CD4-positive, alpha-beta T cell treated with Interleukin-4 for 4 hours (primary cell): ENCODE data around the gene GLRX.
A peak's percentile ranks its signal among the peaks of the same experiment; 100 is the strongest.

ENCODE experiments used
- DNase-seq: peaks from one replicate; pipeline ENCODE4 v3.0.0-alpha.2; 2020

Gene GLRX

DNA sequence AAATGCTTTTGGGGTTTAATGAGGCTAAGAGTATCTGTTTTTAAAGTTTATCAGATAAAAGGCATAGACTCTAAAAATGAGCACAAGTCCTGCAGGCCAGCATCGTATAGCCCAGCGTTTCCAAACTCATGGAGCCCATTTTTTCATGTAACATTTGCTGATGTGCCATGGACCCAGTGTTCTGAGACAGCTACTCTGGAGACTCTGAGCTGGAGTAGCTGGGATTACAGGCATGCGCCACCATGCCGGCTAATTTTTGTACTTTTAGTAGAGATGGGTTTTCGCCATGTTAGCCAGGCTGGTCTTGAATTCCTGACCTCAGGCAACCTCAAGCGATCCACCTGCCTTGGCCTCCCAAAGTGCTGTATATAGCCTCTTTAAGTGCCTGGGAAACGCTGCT, 15.8 kb downstream of the GLRX start:
- no peak for DNase-seq

DNA sequence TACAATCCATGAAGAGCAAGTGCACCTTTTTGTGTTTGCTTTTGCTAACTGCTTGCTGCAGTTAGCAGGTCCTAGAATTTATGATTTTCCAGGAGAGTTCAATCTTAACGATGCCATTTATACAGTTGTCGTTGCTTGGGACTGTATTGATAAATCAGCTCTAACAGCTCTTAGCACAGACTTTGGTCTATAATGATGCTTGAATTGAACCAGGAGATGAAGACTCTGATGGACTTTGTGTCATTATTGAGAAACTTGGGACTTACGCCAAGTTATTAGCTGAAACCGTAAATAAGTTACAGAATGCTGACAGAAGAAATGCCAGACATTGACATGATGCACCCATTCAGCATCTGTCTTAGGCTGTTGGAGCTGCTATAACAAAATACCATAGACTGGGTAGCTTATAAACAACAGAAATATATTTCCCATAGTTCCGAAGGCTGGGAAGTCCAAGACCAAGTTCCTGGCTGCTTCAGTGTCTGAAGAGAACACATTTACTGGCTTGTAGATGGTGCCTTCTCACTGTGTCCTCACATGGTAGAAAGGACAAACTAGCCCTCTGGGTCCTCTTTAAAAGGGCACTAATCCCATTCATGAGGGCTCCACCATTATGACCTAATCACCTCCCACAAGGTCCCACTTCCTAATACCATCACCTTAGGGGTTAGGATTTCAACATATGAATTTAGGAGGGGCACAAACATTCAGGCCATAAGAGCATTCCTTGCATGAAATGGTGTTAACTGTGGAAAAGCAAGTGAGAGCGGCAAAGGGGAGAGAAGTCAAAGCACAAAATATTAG, 17.6 kb downstream of the GLRX start:
- DNase-seq = no peak

DNA sequence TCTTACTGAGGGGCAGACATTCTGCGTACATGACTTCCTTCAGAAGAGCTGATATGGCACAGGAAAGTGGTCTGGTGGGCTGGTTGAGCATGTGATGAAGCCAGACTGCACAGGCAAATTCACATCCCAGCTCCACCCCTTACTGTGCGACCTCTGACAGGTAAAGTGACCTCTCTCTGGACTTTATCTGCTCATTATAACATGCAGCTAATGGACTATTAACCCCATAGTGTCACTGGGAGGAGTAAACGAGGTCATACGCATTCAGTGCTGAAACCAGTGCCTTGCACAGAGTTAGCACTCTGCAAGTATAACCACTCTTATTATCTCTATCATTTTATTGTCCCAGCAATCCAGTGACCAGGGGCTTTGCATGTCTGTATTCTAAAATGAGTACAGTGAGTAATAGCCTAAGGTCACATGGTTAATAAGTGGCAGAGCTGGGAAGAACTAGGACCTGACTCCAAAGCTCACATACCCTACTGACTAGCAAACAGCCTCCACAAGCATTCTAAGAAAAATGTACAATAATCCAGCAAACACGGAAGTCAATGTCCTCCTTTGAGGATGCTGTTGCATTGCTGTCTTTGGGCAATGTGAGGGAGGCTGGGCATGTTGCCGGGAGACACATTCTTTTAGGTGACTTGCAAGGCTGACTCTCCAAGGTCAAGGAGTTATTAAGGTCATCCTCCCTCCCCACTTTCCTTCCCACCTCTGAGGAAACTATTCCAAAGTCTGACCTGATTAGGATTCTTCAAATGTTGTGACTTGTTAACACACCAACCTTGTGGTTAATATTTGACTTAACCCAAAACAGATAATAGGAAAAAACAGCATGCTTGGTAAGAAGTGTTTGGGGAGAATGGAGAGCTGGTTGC, 19.0 kb downstream of the GLRX start:
- no peak for DNase-seq

DNA sequence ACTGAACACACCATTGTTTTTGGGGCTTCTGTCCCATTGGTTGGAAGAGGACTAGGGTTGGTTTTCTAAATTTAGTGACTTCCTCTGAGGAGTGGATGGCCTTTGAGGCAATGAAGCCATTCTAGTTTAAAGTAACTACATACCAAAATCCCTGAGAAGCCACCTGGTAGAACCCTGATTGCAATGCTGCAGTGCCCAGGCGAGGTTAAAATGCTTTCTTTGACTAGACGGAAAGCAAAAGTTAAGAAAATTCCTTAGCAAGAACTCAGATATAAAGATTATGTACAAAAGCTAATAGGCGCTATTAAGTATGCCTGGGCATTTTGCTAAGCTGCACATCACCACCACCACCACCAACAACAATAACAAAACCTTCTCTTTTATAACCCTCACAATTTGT, 20.6 kb downstream of the GLRX start:
- DNase-seq = no peak

DNA sequence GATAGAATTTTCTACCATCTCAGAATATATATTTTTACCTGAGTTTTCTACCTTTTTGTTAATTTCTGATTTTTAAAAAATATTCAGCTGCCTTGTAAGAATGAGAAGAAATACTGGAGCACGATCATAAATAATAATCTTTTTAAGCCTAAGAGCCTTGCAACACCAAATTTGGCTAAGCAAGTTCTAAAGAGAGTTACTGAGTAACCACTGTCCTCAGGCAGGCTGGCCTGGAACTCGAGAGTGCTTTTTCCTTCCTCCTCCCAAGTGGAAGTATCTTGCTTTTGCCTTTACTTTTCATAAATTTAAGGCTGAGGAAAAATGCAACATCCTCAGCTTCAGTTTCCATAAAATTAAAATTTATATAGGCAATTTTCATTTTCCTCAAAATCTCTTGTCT, 21.0 kb downstream of the GLRX start:
- DNase-seq = no peak

DNA sequence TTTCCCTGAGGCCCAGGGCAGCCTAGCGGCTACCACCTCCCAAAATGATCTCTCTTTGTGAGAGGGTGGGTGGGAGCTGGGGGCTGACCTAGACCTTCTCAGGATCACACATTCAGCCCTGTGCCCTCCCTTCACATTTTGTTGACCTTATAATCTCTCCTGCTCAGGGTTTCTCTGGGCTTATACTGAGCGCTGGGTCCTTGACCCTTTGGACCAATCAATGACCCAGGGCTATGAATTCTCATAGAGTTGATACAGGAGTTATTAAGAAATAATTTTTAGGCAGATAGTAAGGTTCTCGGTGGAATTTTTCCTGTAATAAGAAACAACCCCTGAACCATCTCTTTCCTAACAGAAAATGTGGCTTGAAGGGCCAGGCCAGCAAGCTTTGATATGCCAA, 22.0 kb downstream of the GLRX start:
- no peak for DNase-seq

DNA sequence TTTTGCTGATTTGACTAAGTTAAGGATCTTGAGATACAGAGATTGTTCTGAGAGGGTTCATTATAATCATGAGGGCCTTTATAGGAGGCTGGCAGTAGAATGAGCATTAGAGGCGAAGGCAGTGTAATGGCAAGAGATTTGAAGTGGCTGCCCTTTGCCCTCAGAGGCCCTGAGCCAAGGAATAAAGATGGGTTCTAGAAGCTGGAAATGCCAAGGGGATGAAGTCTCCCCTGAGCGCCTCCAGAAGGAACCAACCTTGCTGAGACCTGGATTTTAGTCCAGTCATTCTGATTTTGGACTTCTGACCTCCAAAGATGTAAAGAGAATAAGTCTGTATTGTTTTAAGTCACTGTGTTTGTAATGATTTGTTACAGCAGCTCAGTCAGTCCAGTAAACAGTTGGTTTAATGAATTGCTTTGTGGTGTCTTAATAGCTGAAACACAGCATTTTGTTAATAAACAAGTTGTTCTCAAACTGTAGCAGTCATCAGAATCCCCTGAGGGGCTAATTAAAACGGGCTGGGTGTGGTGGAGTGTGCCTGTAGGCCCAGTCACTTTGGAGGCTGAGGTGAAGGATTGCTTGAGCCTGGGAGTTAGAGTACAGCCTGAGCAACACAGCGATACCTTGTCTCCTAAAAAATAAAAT, 23.2 kb downstream of the GLRX start:
- DNase-seq = no peak

DNA sequence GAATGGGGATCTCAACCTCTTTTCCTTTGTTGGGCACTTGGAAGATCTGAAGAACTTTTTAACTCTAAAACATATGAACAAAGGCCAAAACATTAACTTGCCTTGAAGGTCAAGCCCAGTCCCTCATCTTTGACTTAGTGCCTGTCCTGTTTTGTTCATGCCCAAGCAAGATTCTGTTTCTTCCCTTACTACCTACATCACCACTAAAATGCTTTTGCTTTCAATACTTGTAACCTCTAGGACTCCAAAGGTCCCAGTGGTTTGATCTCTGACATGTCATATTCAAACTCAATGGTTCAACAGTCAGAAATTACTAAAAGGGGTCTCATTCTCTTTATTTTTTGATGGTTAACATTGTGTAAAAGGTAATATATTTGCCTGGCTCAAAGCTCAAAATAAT, 24.0 kb downstream of the GLRX start:
- no peak for DNase-seq

DNA sequence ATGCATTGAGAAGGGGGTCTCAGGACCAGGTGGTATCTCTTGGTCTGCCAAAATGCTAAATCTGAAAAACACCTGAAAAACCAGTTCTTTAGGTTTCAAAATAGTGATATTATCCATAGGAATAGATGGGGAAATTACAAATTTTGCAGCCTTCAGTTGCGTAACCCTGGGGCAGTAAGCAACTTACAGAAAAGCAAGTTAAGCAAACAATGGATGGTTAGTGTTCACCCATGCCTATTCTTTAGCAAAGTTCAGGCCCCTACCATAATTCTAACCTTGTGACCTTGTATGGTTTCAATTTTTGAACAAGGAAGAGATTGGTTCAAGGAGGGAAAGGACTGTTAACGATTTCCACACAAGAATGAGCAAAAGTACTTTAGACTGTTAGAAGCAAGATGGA, 24.5 kb downstream of the GLRX start:
- no peak for DNase-seq

DNA sequence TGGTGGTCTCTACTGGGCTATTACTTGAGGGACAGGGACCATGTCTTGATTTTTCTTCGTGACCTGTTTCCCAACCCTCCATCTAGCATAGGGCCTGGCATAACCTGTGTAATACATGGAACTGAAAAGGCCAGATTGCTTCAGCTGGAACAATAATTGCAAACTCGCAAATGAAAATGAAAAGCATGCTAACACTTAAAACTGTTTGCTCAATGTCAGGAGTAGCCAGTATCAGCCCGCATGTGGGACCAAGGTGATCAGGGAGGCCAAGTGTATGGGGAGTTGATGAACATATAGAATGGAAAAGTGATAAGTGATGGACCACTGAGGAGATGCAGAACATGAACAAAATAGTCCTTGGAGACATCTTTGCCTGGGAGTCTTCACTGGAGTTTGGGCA, 25.2 kb downstream of the GLRX start:
- no peak for DNase-seq

DNA sequence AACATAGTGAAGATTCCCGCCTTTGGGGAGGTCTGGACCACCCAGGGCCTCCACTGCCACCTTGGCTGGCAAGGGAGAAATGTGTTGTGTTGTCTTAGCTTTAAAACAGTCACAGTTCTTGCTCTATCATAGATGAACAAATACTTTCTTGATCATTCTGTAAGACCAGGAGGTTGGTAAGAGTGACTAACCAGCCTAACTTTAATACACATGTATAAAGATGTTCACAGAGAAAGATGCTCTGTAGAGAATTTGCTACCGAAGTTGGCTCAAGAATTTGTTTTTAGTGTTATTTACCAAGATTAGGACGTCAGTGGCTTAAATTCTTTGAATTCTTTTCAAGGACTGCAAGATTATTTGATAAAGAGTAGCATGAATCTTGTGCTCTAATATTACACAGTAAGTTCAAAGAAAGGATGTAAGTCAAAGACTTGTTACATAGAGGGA, 28.4 kb downstream of the GLRX start:
- no peak for DNase-seq

DNA sequence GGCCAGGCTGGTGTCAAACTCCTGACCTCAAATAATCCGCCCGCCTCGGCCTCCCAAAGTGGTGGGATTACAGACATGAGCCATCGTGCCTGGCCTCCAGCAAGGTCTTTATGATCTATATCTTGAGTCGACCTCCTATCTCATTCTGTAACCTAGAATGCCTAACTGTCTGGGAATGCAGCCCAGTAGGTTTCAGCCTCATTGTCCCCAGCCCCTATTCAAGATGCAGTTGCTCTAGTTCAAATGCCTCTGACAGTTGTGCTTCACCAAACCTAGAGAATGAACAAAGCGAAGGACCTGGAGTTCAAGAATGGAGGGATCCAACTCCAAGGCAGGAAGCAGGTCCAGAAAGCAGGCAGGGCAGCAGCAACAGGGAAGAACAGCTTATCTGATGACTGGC, 30.8 kb downstream of the GLRX start:
- no peak for DNase-seq

DNA sequence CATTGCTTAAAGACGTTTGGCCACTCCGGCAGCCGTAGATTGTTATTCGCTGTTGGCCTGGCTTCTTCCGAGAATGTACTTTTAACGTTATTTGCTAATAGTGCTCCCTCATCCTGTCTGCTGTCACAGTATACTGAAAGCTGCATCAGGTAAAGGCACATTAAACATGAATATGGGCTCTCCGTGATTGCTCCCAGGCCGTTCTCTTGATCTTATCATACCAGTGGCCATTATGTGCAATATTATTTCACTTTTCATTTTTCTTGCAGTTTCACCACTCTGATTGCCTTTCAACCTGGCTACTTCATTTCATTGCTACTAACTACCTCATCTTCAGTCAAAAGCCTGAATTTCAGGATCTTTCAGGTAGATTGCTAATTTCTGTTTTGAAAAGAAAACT, 34.0 kb downstream of the GLRX start:
- no peak for DNase-seq

DNA sequence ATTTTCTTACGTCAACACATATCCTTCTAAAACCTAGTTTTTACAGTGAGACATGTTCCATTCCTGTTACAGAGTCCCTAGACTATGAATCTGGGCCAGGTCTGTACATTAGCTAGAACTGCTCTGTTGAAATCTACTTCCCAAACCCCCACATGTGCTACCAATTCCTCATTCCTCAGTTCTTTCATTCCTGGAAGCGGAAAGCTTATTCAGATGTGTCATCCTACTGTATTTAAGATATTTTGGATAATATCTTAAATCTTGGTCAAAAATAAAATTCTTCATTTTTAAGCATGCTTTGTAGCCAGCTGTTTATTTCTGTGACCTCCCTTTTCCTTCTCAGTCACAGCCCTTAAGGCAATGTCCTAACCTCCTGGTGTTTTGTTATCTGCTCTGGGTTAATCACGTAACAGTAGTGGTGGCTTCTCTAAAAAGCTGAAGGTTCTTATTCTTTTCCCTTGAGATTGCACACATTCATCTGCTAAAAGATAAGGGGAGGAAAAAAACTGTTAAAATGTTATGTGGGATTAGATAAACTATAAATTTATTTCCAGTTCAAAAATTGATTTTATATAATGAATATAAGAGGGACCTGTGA, 35.6 kb downstream of the GLRX start:
- no peak for DNase-seq

DNA sequence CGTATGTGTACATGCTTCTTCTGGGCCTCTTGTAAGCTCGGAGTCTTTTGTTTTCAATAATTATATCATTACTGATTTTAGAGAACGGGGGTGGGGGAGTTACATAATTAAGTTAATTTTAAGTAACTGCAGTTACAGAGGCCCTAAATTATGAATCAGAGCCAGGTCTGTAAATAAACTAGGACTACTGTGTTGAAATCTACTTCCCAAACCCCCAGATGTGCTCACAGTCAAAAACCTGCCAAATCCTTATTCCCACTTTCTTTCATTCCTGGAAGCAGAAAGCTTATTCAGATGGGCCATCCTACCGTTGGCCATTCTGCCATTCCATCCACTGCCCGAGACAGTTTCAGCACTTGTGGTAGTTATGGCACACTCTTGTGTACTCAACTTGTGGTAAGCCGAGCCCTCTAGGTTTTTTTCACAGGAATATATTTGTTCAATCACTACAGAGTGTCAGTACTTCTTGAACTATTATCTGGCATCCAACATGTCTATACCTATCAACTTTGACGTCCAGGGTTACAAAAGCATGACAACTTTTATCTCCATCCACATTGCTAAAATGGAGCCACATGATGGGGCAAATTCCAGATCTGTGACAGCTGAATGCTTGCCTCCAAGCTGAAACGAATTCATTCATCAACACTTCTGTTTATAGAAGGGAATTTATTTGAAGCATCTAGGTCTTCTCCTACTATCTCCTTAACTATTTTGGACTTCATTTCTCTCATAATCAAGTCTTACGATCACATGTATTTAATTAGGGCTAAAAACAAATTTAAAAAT, 37.8 kb downstream of the GLRX start:
- DNase-seq = no peak

DNA sequence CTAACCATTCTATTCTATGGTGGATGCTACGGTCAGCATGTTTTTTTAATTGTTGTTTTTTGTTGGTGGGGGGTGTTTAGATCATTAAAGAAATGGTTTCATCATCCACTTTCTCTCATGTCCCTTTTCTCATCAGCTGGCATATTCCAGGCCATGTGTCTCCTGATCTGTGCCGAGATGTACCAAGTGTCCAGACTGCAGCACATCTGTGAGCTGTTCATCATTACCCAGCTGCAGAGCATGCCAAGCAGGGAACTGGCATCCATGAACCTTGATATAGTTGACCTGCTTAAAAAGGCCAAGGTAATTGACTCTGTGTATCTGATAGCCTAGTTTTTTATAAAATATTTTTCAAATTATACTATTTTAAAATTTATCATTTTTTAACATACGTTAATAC, 38.9 kb downstream of the GLRX start:
- no peak for DNase-seq

DNA sequence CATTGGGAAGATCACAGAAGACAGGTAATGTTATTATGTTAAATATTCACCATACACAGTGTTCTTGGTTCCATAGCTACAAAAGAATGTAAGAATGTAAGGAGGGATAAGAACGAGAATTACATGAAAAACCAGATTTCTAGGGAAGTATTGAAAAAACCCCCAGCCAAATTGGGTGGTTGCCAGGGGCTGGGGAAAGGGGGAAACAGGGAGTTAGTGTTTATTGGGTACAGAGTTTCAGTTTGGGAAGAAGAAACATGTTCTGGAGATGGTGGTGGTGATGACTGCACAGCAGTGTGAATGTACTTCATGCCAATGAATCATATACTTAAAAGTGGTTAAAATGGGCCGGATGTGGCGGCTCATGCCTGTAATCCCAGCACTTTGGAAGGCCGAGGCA, 40.3 kb downstream of the GLRX start:
- no peak for DNase-seq

DNA sequence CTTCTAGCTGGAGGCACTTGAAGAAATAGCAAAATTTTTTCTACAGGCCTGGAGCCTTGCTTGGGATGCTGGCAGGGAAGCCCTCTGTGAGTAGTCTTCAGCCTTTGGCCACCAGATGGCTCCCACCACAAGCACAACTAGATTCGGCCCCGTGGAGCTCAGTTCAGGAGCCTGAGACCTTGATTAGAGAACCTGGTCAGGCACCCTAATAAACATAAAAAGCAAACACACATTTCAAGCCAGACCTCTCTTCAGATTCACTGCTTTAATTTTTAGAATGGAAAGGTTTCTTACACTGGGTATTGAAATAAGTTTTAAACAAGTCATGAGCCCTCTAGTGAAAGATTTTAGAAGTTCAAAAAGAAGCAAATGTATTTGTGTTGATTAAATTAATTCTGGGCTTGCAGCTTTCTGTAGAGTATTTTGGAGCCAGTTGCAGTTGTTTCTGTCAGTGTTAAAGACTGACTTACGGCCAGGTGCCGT, 41.4 kb downstream of the GLRX start:
- DNase-seq = peak; percentile 76

DNA sequence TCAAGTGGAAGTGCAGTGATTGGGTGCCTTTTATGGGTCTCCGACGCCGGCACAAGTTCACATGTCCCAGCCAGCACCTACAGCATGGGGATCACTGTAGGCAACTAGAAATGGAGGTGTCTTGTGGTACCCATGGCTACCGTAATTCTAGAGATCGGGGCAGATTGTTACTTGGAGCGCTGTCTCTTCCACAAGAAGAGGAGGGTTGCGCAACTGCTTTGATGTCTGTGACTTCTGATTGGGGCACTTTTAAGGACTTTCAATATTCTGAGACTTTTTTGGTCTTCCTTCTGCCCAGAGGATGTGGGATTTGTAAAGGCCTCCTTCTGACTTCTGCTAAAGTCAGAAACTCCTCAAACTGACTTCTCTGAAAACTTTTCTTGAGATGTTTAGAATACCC, 41.9 kb downstream of the GLRX start:
- no peak for DNase-seq

DNA sequence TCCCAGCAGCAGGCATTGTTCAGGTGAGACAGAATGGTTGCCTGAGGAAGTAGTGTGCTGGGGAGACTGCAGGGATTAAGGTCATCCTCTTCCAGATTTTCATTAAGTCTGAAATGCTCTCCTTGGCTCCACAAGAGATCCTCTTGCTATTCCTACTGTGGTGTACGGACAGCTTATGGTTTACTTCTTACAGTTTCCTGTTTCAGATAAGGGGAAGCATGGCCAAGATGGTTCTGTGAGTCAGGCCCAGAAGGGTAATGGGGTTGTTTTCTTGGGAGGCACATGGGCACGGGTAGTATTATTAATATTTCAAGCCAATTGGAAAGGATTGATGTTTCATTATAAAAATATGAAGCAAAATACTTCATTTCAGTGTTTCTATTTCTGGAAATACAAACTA, 42.9 kb downstream of the GLRX start:
- DNase-seq = no peak

DNA sequence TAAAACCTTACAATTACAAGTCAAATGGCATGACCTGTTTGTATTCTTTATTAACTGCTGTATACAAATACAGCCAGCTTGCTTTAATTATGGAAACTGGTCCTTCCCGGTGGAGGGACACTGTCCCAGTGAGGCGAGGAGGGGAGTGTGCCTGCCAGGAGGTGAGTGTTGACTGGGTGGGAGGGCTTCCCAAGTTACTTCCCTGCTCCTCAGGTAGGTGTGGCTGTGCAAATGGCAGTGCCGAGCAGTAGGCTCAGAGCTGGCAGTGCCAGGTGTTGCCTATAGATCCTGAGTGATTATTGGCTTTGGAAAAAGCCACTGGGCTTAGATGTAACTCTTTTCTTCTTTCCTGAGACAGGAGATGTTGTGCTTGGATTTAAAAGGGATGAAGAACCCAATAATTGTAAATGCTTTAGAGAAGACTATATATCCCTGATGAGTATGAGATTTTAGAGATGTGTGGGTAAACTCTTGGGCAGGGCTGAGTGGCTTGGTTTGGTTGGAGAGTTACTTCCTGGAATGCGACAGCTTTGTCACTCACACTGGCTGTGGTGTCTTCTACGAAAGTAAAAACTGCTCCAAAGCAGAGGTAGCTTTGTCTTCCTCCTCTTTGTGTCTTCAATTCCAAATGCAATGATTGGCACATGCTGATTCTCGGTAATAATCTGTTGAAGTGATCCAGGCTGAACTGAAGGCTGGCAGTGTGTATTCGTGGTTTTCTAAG, 43.7 kb downstream of the GLRX start:
- no peak for DNase-seq

DNA sequence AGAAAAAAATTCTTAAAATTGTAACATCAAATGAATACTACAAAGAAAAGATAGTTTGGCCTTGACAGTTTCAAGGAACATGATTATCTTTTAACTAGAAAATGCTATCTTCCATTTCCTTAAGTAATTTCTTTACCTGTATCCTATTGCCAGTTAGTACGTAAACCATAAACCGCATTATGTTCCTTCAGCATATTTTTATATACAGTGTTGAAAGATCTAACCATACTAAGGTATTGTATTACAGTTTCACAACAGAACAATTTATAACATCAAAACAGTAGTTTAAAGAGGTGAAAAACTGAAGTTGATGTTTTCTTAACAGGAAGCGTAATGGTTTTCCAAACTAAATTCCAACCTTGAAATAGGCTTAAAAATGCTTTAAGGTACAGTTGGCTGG, 45.1 kb downstream of the GLRX start:
- no peak for DNase-seq
